Ascending aorta (tissue), 2 donors: Measurements from ENCODE around the gene SLC9A9. TPM values are rescaled to one million over a fixed set of nuclear protein-coding genes. Genes with fewer than 3 reads are reported as not detected.

Experiments used
- DNase-seq, 2 donors: peaks; one replicate each; pipeline ENCODE4 v3.0.0-alpha.2; 2019; ENCODE audit warnings: low spot score in 2 of 2
- H3K27ac ChIP-seq, 2 donors: fragments of 200-600 bp; sonication (generic); one replicate each; pipeline ENCODE4 v1.5.1; 2016 to 2017; ENCODE audit warnings: mild to moderate bottlenecking in 1 of 2
- H3K27me3 ChIP-seq: fragments of 200-600 bp; sonication (generic); one replicate; pipeline ENCODE4 v1.5.1; 2017
- H3K36me3 ChIP-seq, 2 donors: fragments of 200-600 bp; sonication (generic); one replicate each; pipeline ENCODE4 v1.5.1; 2016
- H3K4me1 ChIP-seq, 2 donors: fragments of 200-600 bp; sonication (generic); one replicate each; pipeline ENCODE4 v1.5.1; 2016 to 2017; ENCODE audit warnings: mild to moderate bottlenecking in 1 of 2
- H3K4me3 ChIP-seq, 2 donors: fragments of 200-600 bp; sonication (generic); one replicate each; pipeline ENCODE4 v1.5.1; 2016 to 2017; ENCODE audit warnings: mild to moderate bottlenecking in 1 of 2
- H3K9me3 ChIP-seq, 2 donors: fragments of 200-600 bp; sonication (generic); one replicate each; pipeline ENCODE4 v1.5.1; 2016
- CTCF ChIP-seq, 3 experiments: fragments of 200-600 bp in 2 of 3; fragments of 450-650 bp in 1 of 3; sonication (generic) in 2 of 3; IDR thresholded peaks; one replicate each; pipeline ENCODE4 v1.5.1; 2016 to 2019; ENCODE audit warnings: antibody characterized with exemption in 3 of 3, mild to moderate bottlenecking in 1 of 3, moderate library complexity in 1 of 3
- intact Hi-C: fragments of 100-400 bp; cut with DNase I; formaldehyde crosslinking; loops from one replicate; pipeline ENCODE4 v1.15.1; 2023
- total RNA-seq: library from RNA; depleted of rRNA; stranded (reverse); fragments of >200 nt; gene quantifications from one replicate; pipeline ENCODE4 v1.1.0, GENCODE V29; 2016

The SLC9A9 gene
- total RNA-seq, 1 donor from 2014 or later = 63.4 TPM

DNA sequence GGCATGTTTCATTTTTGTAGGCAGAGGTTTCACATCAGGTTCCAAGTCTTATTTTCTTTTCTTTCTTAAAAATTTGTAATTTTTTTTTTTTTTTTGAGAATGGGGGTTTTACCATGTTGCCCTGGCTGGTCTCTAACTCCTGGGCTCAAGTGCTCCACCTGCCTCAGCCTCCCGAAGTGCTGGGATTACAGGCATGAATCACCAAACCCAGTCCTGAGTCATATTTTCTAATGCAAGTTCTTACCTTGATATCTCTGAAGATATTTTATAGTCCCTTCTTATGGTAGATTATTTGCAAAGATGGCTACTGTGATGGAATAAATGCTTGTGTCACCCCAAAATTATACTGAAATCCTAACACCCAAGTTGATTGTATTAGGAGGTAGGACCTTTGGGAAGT lies 63.8 kb downstream of the SLC9A9 start:
- Histone ChIP-seq H3K4me3 (no peak overlapping the region), H3K27me3 (no peaks in the 10 kb centered on the region), H3K9me3 (no peaks in the 10 kb centered on the region), H3K4me1 (peaks cover 0 to 3% of the 10 kb centered on the region in 2 donors), H3K27ac (no peak overlapping the region), H3K36me3 (no peaks in the 10 kb centered on the region)
- no peak for DNase-seq
- intact Hi-C loops = no loop called here
- no peak for TF ChIP-seq CTCF (IDR thresholded peaks at IDR 0.05)

DNA sequence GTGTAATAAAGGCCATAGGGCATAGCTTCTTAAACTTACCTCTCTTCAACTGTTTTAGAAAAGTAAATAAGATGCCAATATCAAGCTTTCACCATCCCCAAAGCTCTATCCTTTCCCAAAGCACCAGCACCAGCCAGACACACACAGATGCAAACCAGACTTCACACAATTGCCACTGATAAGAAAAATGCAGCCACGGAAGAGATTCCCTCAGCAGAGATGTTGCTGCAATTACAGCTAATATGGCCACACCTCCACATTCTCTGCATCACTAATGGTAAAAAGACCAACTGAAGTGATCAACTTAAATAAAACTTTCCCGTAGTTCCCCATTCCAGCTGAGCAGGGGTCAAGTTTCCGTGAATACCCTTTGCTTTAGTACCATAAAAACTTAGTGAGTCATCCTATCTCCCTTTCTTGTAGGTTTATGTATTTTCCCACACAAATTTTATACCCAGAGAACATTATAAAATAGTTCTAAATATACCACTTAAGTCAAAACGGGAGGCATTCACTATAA lies 64.4 kb downstream of the SLC9A9 start:
- TF ChIP-seq CTCF (IDR thresholded peaks at IDR 0.05) = no peak
- H3K27ac ChIP-seq = no peak overlapping the region
- no peaks in the 10 kb centered on the region for H3K27me3 ChIP-seq
- no peaks in the 10 kb centered on the region for H3K9me3 ChIP-seq
- H3K36me3 ChIP-seq = no peaks in the 10 kb centered on the region
- H3K4me1 ChIP-seq = peaks cover 0 to 3% of the 10 kb centered on the region in 2 donors
- intact Hi-C loops = no loop called here
- no peak for DNase-seq
- H3K4me3 ChIP-seq = no peak overlapping the region

GRCh38 chr3:143775459-143775858 lies 72.8 kb downstream of the SLC9A9 start:
- intact Hi-C loops = loop anchor here (2.0 kb wide), 1 partner anchor 175 kb away; no protein-coding TSS in a partner anchor

GRCh38 chr3:143771939-143772338 lies 76.3 kb downstream of the SLC9A9 start:
- Histone ChIP-seq H3K4me3 (no peak overlapping the region), H3K27ac (no peak overlapping the region), H3K4me1 (peaks cover 0 to 4% of the 10 kb centered on the region in 2 donors), H3K9me3 (no peaks in the 10 kb centered on the region), H3K27me3 (no peaks in the 10 kb centered on the region), H3K36me3 (no peaks in the 10 kb centered on the region)
- intact Hi-C loops = no loop called here
- no peak for TF ChIP-seq CTCF (IDR thresholded peaks at IDR 0.05)
- DNase-seq = no peak

More at GRCh38 chr3:143775459-143775858, 72.8 kb downstream of the SLC9A9 start:
- H3K4me3 ChIP-seq = peak overlapping the region in 1 of 2 donors; percentile 33
- H3K9me3 ChIP-seq = no peaks in the 10 kb centered on the region
- no peaks in the 10 kb centered on the region for H3K27me3 ChIP-seq
- DNase-seq = no peak
- no peak overlapping the region for H3K27ac ChIP-seq
- H3K4me1 ChIP-seq = peaks cover 0 to 2% of the 10 kb centered on the region in 2 donors
- peak in 2 of 3 experiments; percentile 31 to 62 for TF ChIP-seq CTCF (IDR thresholded peaks at IDR 0.05)
- H3K36me3 ChIP-seq = no peaks in the 10 kb centered on the region

GRCh38 chr3:143771258-143771657 lies 77.0 kb downstream of the SLC9A9 start:
- intact Hi-C loops = no loop called here
- DNase-seq = no peak
- H3K36me3 ChIP-seq = no peaks in the 10 kb centered on the region
- H3K4me3 ChIP-seq = no peak overlapping the region
- no peaks in the 10 kb centered on the region for H3K27me3 ChIP-seq
- no peak overlapping the region for H3K27ac ChIP-seq
- peaks cover 0 to 4% of the 10 kb centered on the region in 2 donors for H3K4me1 ChIP-seq
- TF ChIP-seq CTCF (IDR thresholded peaks at IDR 0.05) = no peak
- no peaks in the 10 kb centered on the region for H3K9me3 ChIP-seq

DNA sequence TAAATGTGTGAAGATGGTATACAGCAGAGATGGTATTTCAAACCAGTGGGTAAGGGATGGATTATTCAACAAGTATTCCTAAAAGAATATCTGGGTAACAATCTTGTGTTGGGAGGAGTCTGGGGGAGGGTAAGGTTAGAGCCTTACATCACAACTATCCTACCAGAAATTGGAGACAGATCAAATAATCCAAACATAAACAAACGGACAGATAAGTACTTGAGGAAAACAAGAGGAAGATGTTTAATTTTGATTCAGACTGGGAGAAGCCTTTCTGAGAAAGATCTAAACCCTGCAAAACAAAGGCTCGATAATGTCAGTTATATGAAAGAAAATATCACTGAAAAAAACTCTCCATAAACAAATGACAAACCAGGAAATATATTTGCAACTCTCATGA lies 77.9 kb downstream of the SLC9A9 start:
- intact Hi-C loops = no loop called here
- no peak for TF ChIP-seq CTCF (IDR thresholded peaks at IDR 0.05)

More for the DNA sequence above, 77.9 kb downstream of the SLC9A9 start:
- H3K9me3 ChIP-seq = no peaks in the 10 kb centered on the region
- no peaks in the 10 kb centered on the region for H3K36me3 ChIP-seq
- H3K4me1 ChIP-seq = peaks cover 0 to 4% of the 10 kb centered on the region in 2 donors
- H3K4me3 ChIP-seq = no peak overlapping the region
- no peaks in the 10 kb centered on the region for H3K27me3 ChIP-seq
- no peak overlapping the region for H3K27ac ChIP-seq
- no peak for DNase-seq
